ENCODE results near the gene TBC1D16. TPM values are rescaled to one million over a fixed set of nuclear protein-coding genes. Genes with fewer than 3 reads are reported as not detected.
"Not testable (repeated sequence)": the region's sequence is repeated elsewhere in the genome, so short reads cannot be mapped to it uniquely, and the experiment has no call there.

The TBC1D16 gene
- total RNA-seq, 3 donors from 2014 or later = 27.1 to 92.2 (median 32.8) TPM

GRCh38 chr17:80000136-80000535 lies 35.5 kb downstream of the TBC1D16 start:
- Histone ChIP-seq H3K4me1 (no peaks in the 10 kb centered on the region), H3K4me3 (no peak overlapping the region), H3K36me3 (no peaks in the 10 kb centered on the region), H3K27ac (no peak overlapping the region), H3K9me3 (no peaks in the 10 kb centered on the region), H3K27me3 (no peaks in the 10 kb centered on the region)
- no peak for DNase-seq (ENCODE audit: low spot score in 2 of 2)
- TF ChIP-seq POLR2AphosphoS5 (IDR thresholded peaks at IDR 0.05) (no peak), POLR2A (IDR thresholded peaks at IDR 0.05) (no peak), CTCF (IDR thresholded peaks at IDR 0.05) (no peak)
- intact Hi-C loops (cut with DNase I; ENCODE audit: low total_unique reads) = no loop called here

- intact Hi-C loops (cut with DNase I; ENCODE audit: low total_unique reads) = no loop called here
- no peaks in the 10 kb centered on the region for H3K9me3 ChIP-seq
- H3K36me3 ChIP-seq = no peaks in the 10 kb centered on the region
- peak overlapping the region in 1 of 2 donors; percentile 25 for H3K27ac ChIP-seq
- no peak for DNase-seq (ENCODE audit: low spot score in 2 of 2)
- H3K4me1 ChIP-seq = peaks cover 0 to 9% of the 10 kb centered on the region in 2 donors
- H3K4me3 ChIP-seq = no peak overlapping the region
- no peaks in the 10 kb centered on the region for H3K27me3 ChIP-seq
- TF ChIP-seq POLR2AphosphoS5 (IDR thresholded peaks at IDR 0.05) (no peak), POLR2A (IDR thresholded peaks at IDR 0.05) (no peak), CTCF (IDR thresholded peaks at IDR 0.05) (no peak)
These were observed 38.5 kb downstream of the TBC1D16 start for GRCh38 chr17:79997011-79997660.

GRCh38 chr17:79996291-79996690 lies 39.4 kb downstream of the TBC1D16 start:
- TF ChIP-seq POLR2AphosphoS5 (IDR thresholded peaks at IDR 0.05) (no peak), POLR2A (IDR thresholded peaks at IDR 0.05) (no peak), CTCF (IDR thresholded peaks at IDR 0.05) (no peak)
- no peaks in the 10 kb centered on the region for H3K9me3 ChIP-seq
- H3K4me3 ChIP-seq = no peak overlapping the region
- no peaks in the 10 kb centered on the region for H3K27me3 ChIP-seq
- no peak for DNase-seq (ENCODE audit: low spot score in 2 of 2)
- intact Hi-C loops (cut with DNase I; ENCODE audit: low total_unique reads) = no loop called here
- H3K36me3 ChIP-seq = no peaks in the 10 kb centered on the region
- H3K4me1 ChIP-seq = peaks cover 0 to 13% of the 10 kb centered on the region in 2 donors
- H3K27ac ChIP-seq = no peak overlapping the region

- H3K27me3 ChIP-seq = no peaks in the 10 kb centered on the region
- DNase-seq (ENCODE audit: low spot score in 2 of 2) = no peak
- no peaks in the 10 kb centered on the region for H3K36me3 ChIP-seq
- intact Hi-C loops (cut with DNase I; ENCODE audit: low total_unique reads) = no loop called here
- TF ChIP-seq POLR2AphosphoS5 (IDR thresholded peaks at IDR 0.05) (no peak), CTCF (IDR thresholded peaks at IDR 0.05) (no peak), POLR2A (IDR thresholded peaks at IDR 0.05) (no peak)
- H3K4me3 ChIP-seq = no peak overlapping the region
- no peak overlapping the region for H3K27ac ChIP-seq
- peaks cover 0 to 16% of the 10 kb centered on the region in 2 donors for H3K4me1 ChIP-seq
- H3K9me3 ChIP-seq = no peaks in the 10 kb centered on the region
These were observed 40.0 kb downstream of the TBC1D16 start for GRCh38 chr17:79995696-79996095.

- H3K4me1 ChIP-seq = peaks cover 0 to 16% of the 10 kb centered on the region in 2 donors
- no peaks in the 10 kb centered on the region for H3K36me3 ChIP-seq
- DNase-seq (ENCODE audit: low spot score in 2 of 2) = no peak
- TF ChIP-seq POLR2A (IDR thresholded peaks at IDR 0.05) (no peak), POLR2AphosphoS5 (IDR thresholded peaks at IDR 0.05) (no peak), CTCF (IDR thresholded peaks at IDR 0.05) (no peak)
- no peak overlapping the region for H3K27ac ChIP-seq
- no peaks in the 10 kb centered on the region for H3K9me3 ChIP-seq
- intact Hi-C loops (cut with DNase I; ENCODE audit: low total_unique reads) = loop anchor here (5.0 kb wide), 1 partner anchor 532 kb away; no protein-coding TSS in a partner anchor
- H3K4me3 ChIP-seq = no peak overlapping the region
- H3K27me3 ChIP-seq = no peaks in the 10 kb centered on the region
These were observed 41.1 kb downstream of the TBC1D16 start for GRCh38 chr17:79994602-79995001.

GRCh38 chr17:79994228-79994569 lies 41.5 kb downstream of the TBC1D16 start:
- not testable (repeated sequence) for DNase-seq (ENCODE audit: low spot score in 2 of 2); H3K36me3 ChIP-seq; H3K4me3 ChIP-seq; H3K9me3 ChIP-seq; H3K27me3 ChIP-seq
- Histone ChIP-seq H3K4me1 (peaks cover 0 to 16% of the 10 kb centered on the region in 2 donors), H3K27ac (peak overlapping the region; percentile 50 to 73)
- intact Hi-C loops (cut with DNase I; ENCODE audit: low total_unique reads) = loop anchor here (5.0 kb wide), 1 partner anchor 532 kb away; no protein-coding TSS in a partner anchor

Measured in breast epithelium (tissue), 4 donors.